SK-N-SH (cell line): Measurements from ENCODE around the gene ZNF785. TPM values are rescaled to one million over a fixed set of nuclear protein-coding genes. Genes with fewer than 3 reads are reported as not detected.

Experiments
- CTCF ChIA-PET: fragments of 300-600, 350-600 bp; formaldehyde crosslinking; extraction: SDS; loops from one replicate; lab custom pipeline; 2021; lab: Yijun Ruan, JAX
- POLR2A ChIA-PET: fragments of 350-600 bp; sonication (Branson Sonifier 250); formaldehyde crosslinking; extraction: SDS; loops from one replicate; lab custom pipeline; 2020; ENCODE audit warnings: antibody characterized with exemption, inconsistent platforms; lab: Yijun Ruan, JAX
- DNase-seq: peaks from one replicate; pipeline ENCODE4 v3.0.0; 2012
- H2AFZ ChIP-seq: fragments of 200-600 bp; sonication (generic); 2 replicates; pipeline ENCODE4 v1.8.1; 2016; ENCODE audit warnings: antibody characterized with exemption, mild to moderate bottlenecking, low read depth
- H3F3A ChIP-seq: fragments of 200-600 bp; sonication (generic); replicated peaks from 2 replicates; pipeline ENCODE3; 2016; ENCODE audit warnings: antibody characterized with exemption, mild to moderate bottlenecking; ENCODE audit not compliant: insufficient read depth
- H3K27ac ChIP-seq, 2 experiments: fragments of 200-500 bp in 1 of 2; fragments of 200-600 bp in 1 of 2; sonication (Bioruptor generic) in 1 of 2; sonication (generic), shearing (Covaris generic) in 1 of 2; 2 replicates each; pipeline versions ENCODE4 v1.5.1 to v1.6.1; 2014 to 2016; ENCODE audit warnings: low read depth in 2 of 2, inconsistent platforms in 1 of 2, low read length in 1 of 2, mild to moderate bottlenecking in 1 of 2, mixed read lengths in 1 of 2
- H3K27me3 ChIP-seq: fragments of 200-600 bp; sonication (generic), shearing (Covaris generic); 2 replicates; pipeline ENCODE4 v1.6.1; 2016; ENCODE audit warnings: mixed run types; ENCODE audit not compliant: insufficient read depth
- H3K36me3 ChIP-seq, 2 experiments: fragments of 200-500 bp in 1 of 2; fragments of 200-600 bp in 1 of 2; sonication (Bioruptor generic) in 1 of 2; sonication (generic) in 1 of 2; replicated peaks in 1 of 2; 2 replicates each; pipeline versions ENCODE3 to v1.5.1; 2014 to 2016; ENCODE audit warnings: low read length in 1 of 2, mild to moderate bottlenecking in 1 of 2; ENCODE audit not compliant: insufficient read depth in 2 of 2, control insufficient read depth in 1 of 2
- H3K4me1 ChIP-seq, 2 experiments: fragments of 200-500 bp in 1 of 2; fragments of 200-600 bp in 1 of 2; sonication (Bioruptor generic) in 1 of 2; sonication (generic), shearing (Covaris generic) in 1 of 2; 2 replicates each; pipeline versions ENCODE4 v1.5.1 to v1.6.1; 2014 to 2016; ENCODE audit warnings: low read depth in 1 of 2, low read length in 1 of 2, mixed run types in 1 of 2; ENCODE audit not compliant: insufficient read depth in 2 of 2, control insufficient read depth in 1 of 2
- H3K4me2 ChIP-seq: fragments of 200-600 bp; sonication (generic), shearing (Covaris generic); 2 replicates; pipeline ENCODE4 v1.6.1; 2017; ENCODE audit warnings: mixed run types
- H3K4me3 ChIP-seq, 2 experiments: fragments of 200-500 bp in 1 of 2; fragments of 200-600 bp in 1 of 2; sonication (Bioruptor generic) in 1 of 2; sonication (generic), shearing (Covaris generic) in 1 of 2; 2 replicates each; pipeline versions ENCODE4 v1.5.1 to v1.8.1; 2014 to 2016; ENCODE audit warnings: low read depth in 2 of 2, inconsistent platforms in 1 of 2, low read length in 1 of 2, mild to moderate bottlenecking in 1 of 2, mixed read lengths in 1 of 2, moderate library complexity in 1 of 2
- H3K79me2 ChIP-seq: fragments of 200-600 bp; sonication (generic); 2 replicates; pipeline ENCODE4 v1.8.1; 2017; ENCODE audit warnings: mild to moderate bottlenecking; ENCODE audit not compliant: insufficient read depth
- H3K9ac ChIP-seq: fragments of 200-600 bp; sonication (generic); 2 replicates; pipeline ENCODE4 v1.6.1; 2017; ENCODE audit warnings: mixed run types
- H3K9me2 ChIP-seq: fragments of 200-600 bp; sonication (generic); 2 replicates; pipeline ENCODE4 v1.6.1; 2017; ENCODE audit warnings: mixed run types
- H3K9me3 ChIP-seq: fragments of 200-600 bp; sonication (generic); 2 replicates; pipeline ENCODE4 v1.6.1; 2017; ENCODE audit warnings: mixed run types, mild to moderate bottlenecking, moderate library complexity
- H4K20me1 ChIP-seq: fragments of 200-600 bp; sonication (generic); 2 replicates; pipeline ENCODE4 v1.6.1; 2017; ENCODE audit warnings: mild to moderate bottlenecking, mixed run types; ENCODE audit not compliant: insufficient read depth
- CHD2 ChIP-seq: fragments of 150-350 bp; IDR thresholded peaks from 2 replicates; pipeline ENCODE4 v1.6.1; 2018; ENCODE audit warnings: low read length; ENCODE audit not compliant: partially characterized antibody
- ELF1 ChIP-seq: IDR thresholded peaks from 2 replicates; pipeline ENCODE4 v1.4.0; 2012
- EP300 ChIP-seq, 2 experiments: IDR thresholded peaks; 2 replicates each; pipeline versions ENCODE4 v1.4.0 to v1.6.1; 2012; ENCODE audit warnings: borderline replicate concordance in 1 of 2, low read depth in 1 of 2, low read length in 1 of 2
- EZH2phosphoT487 ChIP-seq: fragments of 200-600 bp; sonication (generic); IDR thresholded peaks from 2 replicates; pipeline ENCODE4 v1.6.1; 2017; ENCODE audit warnings: low read depth, mixed run types, mild to moderate bottlenecking, antibody characterized with exemption, moderate library complexity, borderline replicate concordance
- FOSL2 ChIP-seq: IDR thresholded peaks from 2 replicates; pipeline ENCODE4 v1.4.0; 2012; ENCODE audit warnings: low read depth, mild to moderate bottlenecking, moderate library complexity, borderline replicate concordance
- FOXJ3 ChIP-seq: sonication (generic); formaldehyde crosslinking; IDR thresholded peaks from 2 replicates; pipeline ENCODE4 v1.5.1; 2020; ENCODE audit warnings: mild to moderate bottlenecking, missing genetic modification reagents
- GABPA ChIP-seq: IDR thresholded peaks from 2 replicates; pipeline ENCODE4 v1.4.0; 2012; ENCODE audit warnings: low read depth, mild to moderate bottlenecking
- GATA2 ChIP-seq: sonication (generic); formaldehyde crosslinking; IDR thresholded peaks from 2 replicates; pipeline ENCODE4 v1.5.0; 2020; ENCODE audit warnings: mild to moderate bottlenecking, missing genetic modification reagents
- JUND ChIP-seq: IDR thresholded peaks from 2 replicates; pipeline ENCODE4 v1.4.0; 2012
- MAX ChIP-seq: IDR thresholded peaks from 2 replicates; pipeline ENCODE4 v1.4.0; 2012; ENCODE audit warnings: low read depth
- NFIC ChIP-seq: IDR thresholded peaks from 2 replicates; pipeline ENCODE4 v1.4.0; 2012; ENCODE audit warnings: borderline replicate concordance
- NRF1 ChIP-seq: IDR thresholded peaks from 2 replicates; pipeline ENCODE4 v1.6.1; 2012; ENCODE audit warnings: low read depth, mild to moderate bottlenecking, low read length
- POLR2AphosphoS5 ChIP-seq: IDR thresholded peaks from 2 replicates; pipeline ENCODE4 v1.6.1; 2012; ENCODE audit warnings: low read depth, low read length
- RCOR1 ChIP-seq: fragments of 150-350 bp; IDR thresholded peaks from 2 replicates; pipeline ENCODE4 v1.6.1; 2017; ENCODE audit warnings: antibody characterized with exemption, low read length
- RFX5 ChIP-seq: IDR thresholded peaks from 2 replicates; pipeline ENCODE4 v1.6.1; 2012; ENCODE audit warnings: mild to moderate bottlenecking, improper control_type of control experiment, low read length
- TAF1 ChIP-seq: IDR thresholded peaks from 2 replicates; pipeline ENCODE4 v1.6.1; 2012; ENCODE audit warnings: low read depth, mild to moderate bottlenecking, low read length, moderate library complexity, borderline replicate concordance
- TCF12 ChIP-seq: IDR thresholded peaks from 2 replicates; pipeline ENCODE4 v1.4.0; 2012
- TEAD4 ChIP-seq: IDR thresholded peaks from 2 replicates; pipeline ENCODE4 v1.4.0; 2012; ENCODE audit warnings: mild to moderate bottlenecking, borderline replicate concordance; ENCODE audit not compliant: insufficient read depth
- USF1 ChIP-seq: IDR thresholded peaks from 2 replicates; pipeline ENCODE4 v1.4.0; 2012; ENCODE audit warnings: low read depth, borderline replicate concordance
- USF2 ChIP-seq: fragments of 150-350 bp; IDR thresholded peaks from 2 replicates; pipeline ENCODE4 v1.6.1; 2017; ENCODE audit warnings: antibody characterized with exemption, low read length, low read depth, borderline replicate concordance
- ZBTB33 ChIP-seq: IDR thresholded peaks from 2 replicates; pipeline ENCODE4 v1.4.0; 2012; ENCODE audit warnings: low read depth, borderline replicate concordance
- WGBS: methylation state at CpG from one replicate; pipeline ENCODE4 v1.1.6; 2017; ENCODE audit warnings: low lambda C conversion rate; 5-methylcytosine and 5-hydroxymethylcytosine counted together
- polyA plus RNA-seq, 3 experiments: library from polyadenylated mRNA; depleted of rRNA; stranded (reverse); fragments of >200 nt; gene quantifications; 2 replicates each; pipeline ENCODE4 v1.2.3, GENCODE V29; 2012

The ZNF785 gene
- polyA plus RNA-seq, 1 of the 3 experiments (the other 2 are of a cell fraction): 8.8 TPM

GRCh38 chr16:30621765-30622164 lies 36.3 kb upstream of the ZNF785 start (continued):
- TF ChIP-seq RCOR1 (no peak), NFIC (no peak), ELF1 (no peak)
- TF ChIP-seq, all 33 proteins: peak for 0

- Histone ChIP-seq H3K4me1 (peaks cover 0 to 4% of the 10 kb centered on the region in 2 experiments; a peak in 1 of 4 replicates), H3K9ac (no peak overlapping the region), H4K20me1 (no peaks in the 10 kb centered on the region), H3K27me3 (no peaks in the 10 kb centered on the region), H3K4me3 (no peak overlapping the region), H3K79me2 (no peaks in the 10 kb centered on the region), H3K4me2 (no peak overlapping the region), H2AFZ (no peak overlapping the region), H3K27ac (no peak overlapping the region), H3K9me2 (no peaks in the 10 kb centered on the region), H3K36me3 (no peaks in the 10 kb centered on the region)
- 47% methylated on average over 3 of the region's 3 CpGs for WGBS
- CTCF ChIA-PET: interaction anchor here (0.9 to 1.9 kb wide), 4 partner anchors 9 to 190 kb away, joined by 3 to 11 read pairs (median 4); partner anchors contain the start of gene DCTPP1
- DNase-seq: no peak
- TF ChIP-seq USF2: no peak
- no peak for TF ChIP-seq ZBTB33
- TF ChIP-seq EP300 (IDR thresholded peaks at IDR 0.05; ENCODE audit: borderline replicate concordance in 1 of 2, low read depth in 1 of 2, low read length in 1 of 2): no peak
- no peak for TF ChIP-seq JUND
- TF ChIP-seq GABPA: no peak
- TF ChIP-seq TEAD4: no peak
- TF ChIP-seq POLR2AphosphoS5: no peak
- no peak for TF ChIP-seq FOSL2
- no peak for TF ChIP-seq NFIC
- no peak for TF ChIP-seq RCOR1
- TF ChIP-seq FOXJ3 (CRISPR knock-in tag): no peak
- TF ChIP-seq TAF1: no peak
- no peak for TF ChIP-seq CHD2
- no peak for TF ChIP-seq RFX5
- no peak for TF ChIP-seq EZH2phosphoT487
- TF ChIP-seq NRF1: no peak
- TF ChIP-seq TCF12: no peak
- TF ChIP-seq GATA2 (CRISPR knock-in tag): no peak
- no peak for TF ChIP-seq USF1
- TF ChIP-seq MAX: no peak
- TF ChIP-seq, all 33 proteins: peak for 0
- H3F3A ChIP-seq: no peaks in the 10 kb centered on the region
- POLR2A ChIA-PET: no interaction called here
- no peaks in the 10 kb centered on the region for H3K9me3 ChIP-seq
Observed at GRCh38 chr16:30620169-30620568, 34.7 kb upstream of the ZNF785 start.
